ENCODE results near the gene GLUL.

GLUL gene

GRCh38 chr1:182413486-182413885, 21.9 kb upstream of the GLUL start:
- Histone ChIP-seq H3K27me3 (ENCODE audit: control insufficient read depth in 1 of 2, insufficient read depth in 2 of 2, low read length in 2 of 2) (no peaks in the 10 kb centered on the region), H3K9ac (ENCODE audit: low read depth in 1 of 2, low read length in 2 of 2) (no peak overlapping the region), H3K4me1 (ENCODE audit: control insufficient read depth in 1 of 2, insufficient read depth in 2 of 2, low read length in 2 of 2) (peaks cover 0 to 5% of the 10 kb centered on the region in 2 donors), H3K4me3 (ENCODE audit: low read depth in 1 of 2, low read length in 2 of 2) (no peak overlapping the region), H3K36me3 (ENCODE audit: control insufficient read depth in 1 of 2, insufficient read depth in 2 of 2, low read length in 2 of 2) (no peaks in the 10 kb centered on the region), H3K27ac (ENCODE audit: low read depth, low read length) (no peak overlapping the region), H3K9me3 (ENCODE audit: control insufficient read depth in 1 of 2, low read length in 2 of 2) (no peaks in the 10 kb centered on the region)

GRCh38 chr1:182410620-182411273, 19.2 kb upstream of the GLUL start:
- Histone ChIP-seq H3K36me3 (ENCODE audit: control insufficient read depth in 1 of 2, insufficient read depth in 2 of 2, low read length in 2 of 2) (no peaks in the 10 kb centered on the region), H3K27me3 (ENCODE audit: control insufficient read depth in 1 of 2, insufficient read depth in 2 of 2, low read length in 2 of 2) (no peaks in the 10 kb centered on the region), H3K9ac (ENCODE audit: low read depth in 1 of 2, low read length in 2 of 2) (no peak overlapping the region), H3K9me3 (ENCODE audit: control insufficient read depth in 1 of 2, low read length in 2 of 2) (no peaks in the 10 kb centered on the region), H3K4me3 (ENCODE audit: low read depth in 1 of 2, low read length in 2 of 2) (no peak overlapping the region), H3K27ac (ENCODE audit: low read depth, low read length) (no peak overlapping the region), H3K4me1 (ENCODE audit: control insufficient read depth in 1 of 2, insufficient read depth in 2 of 2, low read length in 2 of 2) (peaks cover 0 to 7% of the 10 kb centered on the region in 2 donors)

GRCh38 chr1:182410138-182410537, 18.5 kb upstream of the GLUL start:
- no peaks in the 10 kb centered on the region for H3K9me3 ChIP-seq (ENCODE audit: control insufficient read depth in 1 of 2, low read length in 2 of 2)
- no peaks in the 10 kb centered on the region for H3K36me3 ChIP-seq (ENCODE audit: control insufficient read depth in 1 of 2, insufficient read depth in 2 of 2, low read length in 2 of 2)
- H3K9ac ChIP-seq (ENCODE audit: low read depth in 1 of 2, low read length in 2 of 2), result no peak overlapping the region
- peaks cover 0 to 7% of the 10 kb centered on the region in 2 donors for H3K4me1 ChIP-seq (ENCODE audit: control insufficient read depth in 1 of 2, insufficient read depth in 2 of 2, low read length in 2 of 2)
- H3K4me3 ChIP-seq (ENCODE audit: low read depth in 1 of 2, low read length in 2 of 2), result no peak overlapping the region
- H3K27ac ChIP-seq (ENCODE audit: low read depth, low read length), result no peak overlapping the region
- no peaks in the 10 kb centered on the region for H3K27me3 ChIP-seq (ENCODE audit: control insufficient read depth in 1 of 2, insufficient read depth in 2 of 2, low read length in 2 of 2)

GRCh38 chr1:182408435-182409075, 17.0 kb upstream of the GLUL start:
- peaks cover 0 to 7% of the 10 kb centered on the region in 2 donors for H3K4me1 ChIP-seq (ENCODE audit: control insufficient read depth in 1 of 2, insufficient read depth in 2 of 2, low read length in 2 of 2)
- H3K27ac ChIP-seq (ENCODE audit: low read depth, low read length), result no peak overlapping the region
- no peak overlapping the region for H3K9ac ChIP-seq (ENCODE audit: low read depth in 1 of 2, low read length in 2 of 2)
- no peaks in the 10 kb centered on the region for H3K9me3 ChIP-seq (ENCODE audit: control insufficient read depth in 1 of 2, low read length in 2 of 2)
- no peaks in the 10 kb centered on the region for H3K36me3 ChIP-seq (ENCODE audit: control insufficient read depth in 1 of 2, insufficient read depth in 2 of 2, low read length in 2 of 2)
- H3K27me3 ChIP-seq (ENCODE audit: control insufficient read depth in 1 of 2, insufficient read depth in 2 of 2, low read length in 2 of 2), result no peaks in the 10 kb centered on the region
- no peak overlapping the region for H3K4me3 ChIP-seq (ENCODE audit: low read depth in 1 of 2, low read length in 2 of 2)

- Histone ChIP-seq H3K27ac (ENCODE audit: low read depth, low read length) (no peak overlapping the region), H3K9me3 (ENCODE audit: control insufficient read depth in 1 of 2, low read length in 2 of 2) (no peaks in the 10 kb centered on the region), H3K9ac (ENCODE audit: low read depth in 1 of 2, low read length in 2 of 2) (no peak overlapping the region), H3K4me1 (ENCODE audit: control insufficient read depth in 1 of 2, insufficient read depth in 2 of 2, low read length in 2 of 2) (peaks cover 0 to 7% of the 10 kb centered on the region in 2 donors), H3K27me3 (ENCODE audit: control insufficient read depth in 1 of 2, insufficient read depth in 2 of 2, low read length in 2 of 2) (no peaks in the 10 kb centered on the region), H3K36me3 (ENCODE audit: control insufficient read depth in 1 of 2, insufficient read depth in 2 of 2, low read length in 2 of 2) (no peaks in the 10 kb centered on the region), H3K4me3 (ENCODE audit: low read depth in 1 of 2, low read length in 2 of 2) (no peak overlapping the region)
These were observed 16.1 kb upstream of the GLUL start for GRCh38 chr1:182407724-182408123.

- Histone ChIP-seq H3K27ac (ENCODE audit: low read depth, low read length) (no peak overlapping the region), H3K4me1 (ENCODE audit: control insufficient read depth in 1 of 2, insufficient read depth in 2 of 2, low read length in 2 of 2) (peaks cover 0 to 7% of the 10 kb centered on the region in 2 donors), H3K4me3 (ENCODE audit: low read depth in 1 of 2, low read length in 2 of 2) (no peak overlapping the region), H3K27me3 (ENCODE audit: control insufficient read depth in 1 of 2, insufficient read depth in 2 of 2, low read length in 2 of 2) (no peaks in the 10 kb centered on the region), H3K9me3 (ENCODE audit: control insufficient read depth in 1 of 2, low read length in 2 of 2) (no peaks in the 10 kb centered on the region), H3K9ac (ENCODE audit: low read depth in 1 of 2, low read length in 2 of 2) (no peak overlapping the region), H3K36me3 (ENCODE audit: control insufficient read depth in 1 of 2, insufficient read depth in 2 of 2, low read length in 2 of 2) (no peaks in the 10 kb centered on the region)
These were observed 14.4 kb upstream of the GLUL start for GRCh38 chr1:182406012-182406411.

GRCh38 chr1:182405578-182405977, 14.0 kb upstream of the GLUL start:
- H3K4me3 ChIP-seq (ENCODE audit: low read depth in 1 of 2, low read length in 2 of 2), result no peak overlapping the region
- peaks cover 0 to 7% of the 10 kb centered on the region in 2 donors for H3K4me1 ChIP-seq (ENCODE audit: control insufficient read depth in 1 of 2, insufficient read depth in 2 of 2, low read length in 2 of 2)
- no peak overlapping the region for H3K9ac ChIP-seq (ENCODE audit: low read depth in 1 of 2, low read length in 2 of 2)
- H3K36me3 ChIP-seq (ENCODE audit: control insufficient read depth in 1 of 2, insufficient read depth in 2 of 2, low read length in 2 of 2), result no peaks in the 10 kb centered on the region
- H3K9me3 ChIP-seq (ENCODE audit: control insufficient read depth in 1 of 2, low read length in 2 of 2), result no peaks in the 10 kb centered on the region
- no peaks in the 10 kb centered on the region for H3K27me3 ChIP-seq (ENCODE audit: control insufficient read depth in 1 of 2, insufficient read depth in 2 of 2, low read length in 2 of 2)
- no peak overlapping the region for H3K27ac ChIP-seq (ENCODE audit: low read depth, low read length)

- Histone ChIP-seq H3K27me3 (ENCODE audit: control insufficient read depth in 1 of 2, insufficient read depth in 2 of 2, low read length in 2 of 2) (no peaks in the 10 kb centered on the region), H3K9ac (ENCODE audit: low read depth in 1 of 2, low read length in 2 of 2) (no peak overlapping the region), H3K9me3 (ENCODE audit: control insufficient read depth in 1 of 2, low read length in 2 of 2) (no peaks in the 10 kb centered on the region), H3K4me3 (ENCODE audit: low read depth in 1 of 2, low read length in 2 of 2) (no peak overlapping the region), H3K27ac (ENCODE audit: low read depth, low read length) (no peak overlapping the region), H3K4me1 (ENCODE audit: control insufficient read depth in 1 of 2, insufficient read depth in 2 of 2, low read length in 2 of 2) (peaks cover 0 to 7% of the 10 kb centered on the region in 2 donors), H3K36me3 (ENCODE audit: control insufficient read depth in 1 of 2, insufficient read depth in 2 of 2, low read length in 2 of 2) (no peaks in the 10 kb centered on the region)
These were observed 13.2 kb upstream of the GLUL start for GRCh38 chr1:182404781-182405180.

GRCh38 chr1:182400567-182400966, 9.0 kb upstream of the GLUL start, which contains the start of gene TEDDM1:
TEDDM1 (minus strand) TSS chr1:182400667; CDS start chr1:182400485, 182 bp downstream.
- Histone ChIP-seq H3K9ac (ENCODE audit: low read depth in 1 of 2, low read length in 2 of 2) (no peak within 1 kb of the TSS), H3K27ac (ENCODE audit: low read depth, low read length) (no peak within 1 kb of the TSS), H3K9me3 (ENCODE audit: control insufficient read depth in 1 of 2, low read length in 2 of 2) (no peaks in the 10 kb centered on the region)

GRCh38 chr1:182397653-182398393, 6.2 kb upstream of the GLUL start:
- Histone ChIP-seq H3K9me3 (ENCODE audit: control insufficient read depth in 1 of 2, low read length in 2 of 2) (no peaks in the 10 kb centered on the region), H3K4me1 (ENCODE audit: control insufficient read depth in 1 of 2, insufficient read depth in 2 of 2, low read length in 2 of 2) (peaks cover 0 to 2% of the 10 kb centered on the region in 2 donors), H3K36me3 (ENCODE audit: control insufficient read depth in 1 of 2, insufficient read depth in 2 of 2, low read length in 2 of 2) (no peaks in the 10 kb centered on the region), H3K9ac (ENCODE audit: low read depth in 1 of 2, low read length in 2 of 2) (no peak overlapping the region), H3K27me3 (ENCODE audit: control insufficient read depth in 1 of 2, insufficient read depth in 2 of 2, low read length in 2 of 2) (no peaks in the 10 kb centered on the region), H3K4me3 (ENCODE audit: low read depth in 1 of 2, low read length in 2 of 2) (no peak overlapping the region), H3K27ac (ENCODE audit: low read depth, low read length) (no peak overlapping the region)

More at GRCh38 chr1:182400567-182400966, 9.0 kb upstream of the GLUL start, which contains the start of gene TEDDM1:
- no peaks in the 10 kb centered on the region for H3K27me3 ChIP-seq (ENCODE audit: control insufficient read depth in 1 of 2, insufficient read depth in 2 of 2, low read length in 2 of 2)
- no peak within 1 kb of the TSS for H3K4me3 ChIP-seq (ENCODE audit: low read depth in 1 of 2, low read length in 2 of 2)
- H3K36me3 ChIP-seq (ENCODE audit: control insufficient read depth in 1 of 2, insufficient read depth in 2 of 2, low read length in 2 of 2), result no peaks in the 10 kb centered on the region
- H3K4me1 ChIP-seq (ENCODE audit: control insufficient read depth in 1 of 2, insufficient read depth in 2 of 2, low read length in 2 of 2), result no peaks in the 10 kb centered on the region

Measured in duodenal mucosa (tissue), 2 donors.